GM18951 (cell line): ENCODE results near the gene OR51B4.

Source experiments
- POLR2A ChIP-seq: IDR thresholded peaks from 4 replicates; pipeline ENCODE4 v1.6.1; 2011; ENCODE audit warnings: mild to moderate bottlenecking; ENCODE audit not compliant: insufficient read length, insufficient read depth; ENCODE audit errors: extremely low read depth
- in situ Hi-C: fragments of 300-500 bp; cut with MboI; formaldehyde crosslinking; loops from one replicate; pipeline ENCODE4 v1.12.0; 2022; ENCODE audit warnings: low sequenced_read_pairs, mixed read lengths, inconsistent platforms; ENCODE audit not compliant: unreplicated experiment

Gene OR51B4

GRCh38 chr11:5286901-5287300 is 14.8 kb downstream of the OR51B4 start:
- in situ Hi-C loops, result no loop called here
- TF ChIP-seq POLR2A, result no peak

- in situ Hi-C loops, result no loop called here
- no peak for TF ChIP-seq POLR2A
These were observed 15.4 kb downstream of the OR51B4 start for GRCh38 chr11:5286351-5286750.

GRCh38 chr11:5285703-5286340 is 15.9 kb downstream of the OR51B4 start:
- in situ Hi-C loops, result no loop called here
- no peak for TF ChIP-seq POLR2A

GRCh38 chr11:5284637-5285036 is 17.1 kb downstream of the OR51B4 start:
- in situ Hi-C loops, result no loop called here
- no peak for TF ChIP-seq POLR2A

- in situ Hi-C loops, result no loop called here
- no peak for TF ChIP-seq POLR2A
These were observed 17.9 kb downstream of the OR51B4 start for GRCh38 chr11:5283882-5284281.

GRCh38 chr11:5283086-5283485 is 18.7 kb downstream of the OR51B4 start:
- no peak for TF ChIP-seq POLR2A

GRCh38 chr11:5282628-5283027 is 19.1 kb downstream of the OR51B4 start:
- no peak for TF ChIP-seq POLR2A
- in situ Hi-C loops, result no loop called here

More at GRCh38 chr11:5283086-5283485, 18.7 kb downstream of the OR51B4 start:
- in situ Hi-C loops, result no loop called here

GRCh38 chr11:5281596-5281995 is 20.1 kb downstream of the OR51B4 start:
- no peak for TF ChIP-seq POLR2A

GRCh38 chr11:5280582-5281102 is 21.1 kb downstream of the OR51B4 start:
- no peak for TF ChIP-seq POLR2A
- in situ Hi-C loops, result no loop called here

More at GRCh38 chr11:5281596-5281995, 20.1 kb downstream of the OR51B4 start:
- in situ Hi-C loops, result no loop called here

- in situ Hi-C loops, result no loop called here
- TF ChIP-seq POLR2A, result no peak
These were observed 22.2 kb downstream of the OR51B4 start for GRCh38 chr11:5279471-5280090.

- TF ChIP-seq POLR2A, result no peak
- in situ Hi-C loops, result no loop called here
These were observed 23.9 kb downstream of the OR51B4 start for GRCh38 chr11:5277807-5278382.

- in situ Hi-C loops, result no loop called here
- TF ChIP-seq POLR2A, result no peak
These were observed 25.0 kb downstream of the OR51B4 start for GRCh38 chr11:5276697-5277096.

- in situ Hi-C loops, result no loop called here
- no peak for TF ChIP-seq POLR2A
These were observed 26.2 kb downstream of the OR51B4 start for GRCh38 chr11:5275369-5276110.
